H1 (cell line): ENCODE data around the gene DNAI1. TPM values are rescaled to one million over a fixed set of nuclear protein-coding genes. Genes with fewer than 3 reads are reported as not detected.

ENCODE experiments used
- CTCF ChIP-seq, 3 experiments: IDR thresholded peaks; 1 replicate in 2 of 3; 2 replicates in 1 of 3; pipeline versions ENCODE4 v1.5.1 to v1.6.1; 2011; ENCODE audit warnings: low read length in 3 of 3, mild to moderate bottlenecking in 3 of 3, inconsistent platforms in 2 of 3, low read depth in 1 of 3, moderate library complexity in 1 of 3; ENCODE audit not compliant: insufficient read depth in 1 of 3; ENCODE audit errors: control extremely low read depth in 1 of 3
- E2F6 ChIP-seq: IDR thresholded peaks from 2 replicates; pipeline ENCODE4 v1.6.1; 2012; ENCODE audit warnings: inconsistent platforms
- MAFK ChIP-seq: IDR thresholded peaks from 2 replicates; pipeline ENCODE4 v1.6.1; 2012; ENCODE audit warnings: low read depth, mild to moderate bottlenecking, improper control_type of control experiment, low read length
- RAD21 ChIP-seq, 2 experiments: IDR thresholded peaks in 1 of 2; conservative IDR thresholded peaks in 1 of 2; 2 replicates each; pipeline ENCODE4 v1.6.1; 2011; ENCODE audit warnings: low read depth in 2 of 2, low read length in 2 of 2, improper control_type of control experiment in 1 of 2, inconsistent platforms in 1 of 2, mild to moderate bottlenecking in 1 of 2, moderate library complexity in 1 of 2
- polyA plus RNA-seq, 7 experiments: library from polyadenylated mRNA; depleted of rRNA in 3 of 7; stranded (reverse) in 5 of 7; unstranded in 2 of 7; fragments of >200 nt in 5 of 7; fragments of 200-250 nt in 2 of 7; gene quantifications; 1 replicate in 5 of 7; 2 replicates in 1 of 7; 4 replicates in 1 of 7; pipeline versions ENCODE4 v1.2.1 to v1.2.3, GENCODE V29; 2011 to 2013; ENCODE audit warnings: missing spikeins in 2 of 7, mixed read lengths in 2 of 7
- total RNA-seq: library from RNA; stranded (reverse); fragmentation: NEBNext Ultra II Directional; extraction: Animal tissue kit (Norgen Biotek cat#: 25700); gene quantifications from 2 replicates; pipeline ENCODE4 v1.2.1, GENCODE V29; 2021
- TF ChIP-seq, protein P1 (sequence below): IDR thresholded peaks from 2 replicates; pipeline ENCODE4 v1.6.1; 2012; ENCODE audit warnings: inconsistent platforms

DNAI1 gene
- total and polyA plus RNA-seq, 2 of the 8 experiments (the other 6 are each of a cell fraction or from before 2014, with no cell fraction given): 0.37 to 0.54 TPM

DNA sequence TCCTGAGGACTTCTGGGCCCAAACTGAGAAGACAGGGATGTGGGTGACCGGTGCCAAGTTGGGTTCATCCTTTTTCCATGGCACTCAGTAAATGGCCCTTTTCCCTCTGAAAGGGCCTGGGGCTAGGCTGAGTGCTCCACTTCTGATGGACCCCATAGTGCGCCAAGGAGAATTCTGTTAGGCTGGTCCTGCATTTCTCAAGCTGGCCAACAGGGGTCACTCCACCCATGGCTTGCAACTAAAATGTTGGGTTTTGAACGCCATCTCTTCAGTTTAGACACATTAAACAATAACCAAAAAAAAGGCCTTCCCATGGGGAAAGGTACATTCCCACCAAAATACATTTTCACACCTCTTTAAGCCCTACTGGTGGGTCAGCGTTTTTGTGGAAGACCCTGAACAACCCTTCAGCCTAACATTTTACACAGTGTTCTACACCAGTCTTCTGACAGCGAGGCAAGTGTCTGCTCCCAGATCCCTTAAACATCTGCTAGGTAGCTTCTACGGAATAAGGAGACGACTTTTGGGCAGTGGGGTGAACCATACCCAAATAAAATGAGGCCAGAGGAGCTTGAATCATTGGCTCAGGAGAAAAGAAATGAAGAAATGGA, 103.6 kb downstream of the DNAI1 start (continued):
- TF ChIP-seq MAFK: no peak
- TF ChIP-seq RAD21 (IDR thresholded peaks at IDR 0.05 in 1 of 2, conservative IDR thresholded peaks at IDR 0.05 in 1 of 2; ENCODE audit: low read depth in 2 of 2, low read length in 2 of 2): peak; percentile 73 to 79
- TF ChIP-seq CTCF (IDR thresholded peaks at IDR 0.05; ENCODE audit: control extremely low read depth in 1 of 3, insufficient read depth in 1 of 3, low read depth in 1 of 3, low read length in 3 of 3): peak in 2 of 3 experiments; percentile 70 to 89; a peak in 3 of 4 replicates
- TF ChIP-seq, protein P1, sequence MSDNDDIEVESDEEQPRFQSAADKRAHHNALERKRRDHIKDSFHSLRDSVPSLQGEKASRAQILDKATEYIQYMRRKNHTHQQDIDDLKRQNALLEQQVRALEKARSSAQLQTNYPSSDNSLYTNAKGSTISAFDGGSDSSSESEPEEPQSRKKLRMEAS: no peak
- no peak for TF ChIP-seq E2F6
